ENCODE measurements around the gene TBC1D10B.

TBC1D10B gene

DNA sequence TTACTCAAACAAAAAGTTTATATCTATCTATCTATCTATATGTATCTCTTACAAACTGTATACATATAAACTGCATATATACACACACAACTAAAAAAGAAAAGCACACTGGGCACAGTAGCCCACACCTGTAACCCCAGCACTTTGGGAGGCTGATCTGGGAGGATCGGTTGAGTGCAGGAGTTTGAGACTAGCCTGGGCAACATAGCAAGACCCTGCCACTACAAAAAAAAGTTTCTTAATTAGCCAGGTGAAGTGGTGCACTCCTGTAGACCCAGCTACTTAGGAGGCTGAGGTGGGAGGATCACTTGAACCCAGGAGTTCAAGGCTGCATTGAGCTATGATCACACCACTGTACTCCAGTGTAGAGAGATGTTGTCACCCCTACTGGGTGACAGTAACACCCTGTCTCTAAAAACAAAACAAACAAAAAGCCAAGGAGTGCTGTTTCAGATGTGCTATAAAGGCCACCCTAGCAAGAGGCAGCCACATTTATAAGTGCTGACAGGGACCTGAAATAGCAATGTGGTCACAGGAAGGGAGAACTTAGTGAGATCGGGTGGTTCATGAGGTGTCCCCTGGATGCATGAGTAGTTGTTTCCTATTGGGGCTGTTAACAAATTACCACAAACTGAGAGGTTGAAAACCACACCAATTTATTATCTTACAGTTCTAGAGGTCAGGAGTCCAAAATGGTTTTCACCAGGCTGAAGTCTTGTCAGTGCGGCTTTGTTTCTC is 20.0 kb downstream of the TBC1D10B start:
- Histone ChIP-seq H3K4me1 (ENCODE audit: control insufficient read depth, insufficient read depth, low read length) (no peaks in the 10 kb centered on the region), H3K27ac (ENCODE audit: extremely low read depth, low read depth, low read length) (no peak overlapping the region), H3K4me3 (ENCODE audit: low read depth, low read length) (no peak overlapping the region), H3K9me3 (ENCODE audit: control insufficient read depth, insufficient read depth, low read depth, low read length) (no peaks in the 10 kb centered on the region), H3K36me3 (ENCODE audit: control insufficient read depth in 2 of 2, insufficient read depth in 1 of 2, low read length in 2 of 2) (peaks cover 5 to 45% of the 10 kb centered on the region in 2 experiments; a peak in 2 of 3 replicates)
- POLR2A ChIA-PET: interaction anchor here (0.6 to 0.7 kb wide), 2 partner anchors 703 to 1858 kb away, joined by 3 to 7 read pairs; no protein-coding TSS in a partner anchor
- CTCF ChIA-PET: interaction anchor here (1.1 kb wide), 1 partner anchor 52 kb away, joined by 3 read pairs; no protein-coding TSS in a partner anchor
- TF ChIP-seq ZNF585B (tag by site-specific recombination; IDR thresholded peaks at IDR 0.05): peak; percentile 61
- TF ChIP-seq ZNF121 (tag by site-specific recombination; IDR thresholded peaks at IDR 0.05): peak; percentile 96
- TF ChIP-seq TCF7L2 (IDR thresholded peaks at IDR 0.05; ENCODE audit: borderline replicate concordance, low read depth, low read length): no peak
- TF ChIP-seq, protein P1, sequence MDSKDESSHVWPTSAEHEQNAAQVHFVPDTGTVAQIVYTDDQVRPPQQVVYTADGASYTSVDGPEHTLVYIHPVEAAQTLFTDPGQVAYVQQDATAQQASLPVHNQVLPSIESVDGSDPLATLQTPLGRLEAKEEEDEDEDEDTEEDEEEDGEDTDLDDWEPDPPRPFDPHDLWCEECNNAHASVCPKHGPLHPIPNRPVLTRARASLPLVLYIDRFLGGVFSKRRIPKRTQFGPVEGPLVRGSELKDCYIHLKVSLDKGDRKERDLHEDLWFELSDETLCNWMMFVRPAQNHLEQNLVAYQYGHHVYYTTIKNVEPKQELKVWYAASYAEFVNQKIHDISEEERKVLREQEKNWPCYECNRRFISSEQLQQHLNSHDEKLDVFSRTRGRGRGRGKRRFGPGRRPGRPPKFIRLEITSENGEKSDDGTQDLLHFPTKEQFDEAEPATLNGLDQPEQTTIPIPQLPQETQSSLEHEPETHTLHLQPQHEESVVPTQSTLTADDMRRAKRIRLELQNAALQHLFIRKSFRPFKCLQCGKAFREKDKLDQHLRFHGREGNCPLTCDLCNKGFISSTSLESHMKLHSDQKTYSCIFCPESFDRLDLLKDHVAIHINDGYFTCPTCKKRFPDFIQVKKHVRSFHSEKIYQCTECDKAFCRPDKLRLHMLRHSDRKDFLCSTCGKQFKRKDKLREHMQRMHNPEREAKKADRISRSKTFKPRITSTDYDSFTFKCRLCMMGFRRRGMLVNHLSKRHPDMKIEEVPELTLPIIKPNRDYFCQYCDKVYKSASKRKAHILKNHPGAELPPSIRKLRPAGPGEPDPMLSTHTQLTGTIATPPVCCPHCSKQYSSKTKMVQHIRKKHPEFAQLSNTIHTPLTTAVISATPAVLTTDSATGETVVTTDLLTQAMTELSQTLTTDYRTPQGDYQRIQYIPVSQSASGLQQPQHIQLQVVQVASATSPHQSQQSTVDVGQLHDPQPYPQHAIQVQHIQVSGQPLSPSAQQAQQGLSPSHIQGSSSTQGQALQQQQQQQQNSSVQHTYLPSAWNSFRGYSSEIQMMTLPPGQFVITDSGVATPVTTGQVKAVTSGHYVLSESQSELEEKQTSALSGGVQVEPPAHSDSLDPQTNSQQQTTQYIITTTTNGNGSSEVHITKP (tag by site-specific recombination; IDR thresholded peaks at IDR 0.05): 0 out of 2 replicates have a peak, but pooled peaks have one; percentile 12
- no peak for TF ChIP-seq ZFP41 (tag by site-specific recombination; IDR thresholded peaks at IDR 0.05; ENCODE audit: borderline replicate concordance)
- no peak for TF ChIP-seq ZFP3 (tag by site-specific recombination; IDR thresholded peaks at IDR 0.05; ENCODE audit: low read depth)
- TF ChIP-seq ZNF324 (tag by site-specific recombination; IDR thresholded peaks at IDR 0.05): no peak
- no peak for TF ChIP-seq KLF1 (tag by site-specific recombination; IDR thresholded peaks at IDR 0.05)
- TF ChIP-seq SCRT2 (tag by site-specific recombination; IDR thresholded peaks at IDR 0.05): peak; percentile 36; the same call in 1 of the 2 replicates
- no peak for TF ChIP-seq ZNF701 (tag by site-specific recombination; IDR thresholded peaks at IDR 0.05)
- TF ChIP-seq, protein P2, sequence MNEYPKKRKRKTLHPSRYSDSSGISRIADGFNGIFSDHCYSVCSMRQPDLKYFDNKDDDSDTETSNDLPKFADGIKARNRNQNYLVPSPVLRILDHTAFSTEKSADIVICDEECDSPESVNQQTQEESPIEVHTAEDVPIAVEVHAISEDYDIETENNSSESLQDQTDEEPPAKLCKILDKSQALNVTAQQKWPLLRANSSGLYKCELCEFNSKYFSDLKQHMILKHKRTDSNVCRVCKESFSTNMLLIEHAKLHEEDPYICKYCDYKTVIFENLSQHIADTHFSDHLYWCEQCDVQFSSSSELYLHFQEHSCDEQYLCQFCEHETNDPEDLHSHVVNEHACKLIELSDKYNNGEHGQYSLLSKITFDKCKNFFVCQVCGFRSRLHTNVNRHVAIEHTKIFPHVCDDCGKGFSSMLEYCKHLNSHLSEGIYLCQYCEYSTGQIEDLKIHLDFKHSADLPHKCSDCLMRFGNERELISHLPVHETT (tag by site-specific recombination; IDR thresholded peaks at IDR 0.05): no peak
- no peak for TF ChIP-seq ZNF707 (tag by site-specific recombination; IDR thresholded peaks at IDR 0.05)
- no peak for TF ChIP-seq BCL11A (tag by site-specific recombination; IDR thresholded peaks at IDR 0.05; ENCODE audit: low read depth)
- TF ChIP-seq MEIS1 (CRISPR knock-in tag; IDR thresholded peaks at IDR 0.05; ENCODE audit: borderline replicate concordance): no peak
- TF ChIP-seq ZSCAN16 (tag by site-specific recombination; IDR thresholded peaks at IDR 0.05): no peak

DNA sequence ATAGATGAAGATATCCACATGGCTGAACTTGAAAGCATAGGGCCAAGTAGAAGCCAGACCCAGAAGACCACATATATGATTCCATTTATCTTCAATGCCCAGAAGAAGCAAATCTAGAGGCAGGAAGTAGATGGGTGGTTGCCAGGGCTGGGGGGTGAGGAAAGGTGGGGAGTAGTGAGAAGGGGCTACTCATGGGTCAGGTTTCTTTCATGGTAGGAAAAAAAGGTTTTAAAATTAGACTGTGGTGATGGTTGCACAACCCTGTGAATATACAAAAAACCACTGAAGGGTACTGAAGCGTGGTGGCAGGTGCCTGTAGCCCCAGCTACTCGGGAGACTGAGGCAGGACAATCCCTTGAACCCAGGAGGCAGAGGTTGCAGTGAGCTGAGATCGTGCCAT is 20.6 kb downstream of the TBC1D10B start:
- Histone ChIP-seq H3K4me3 (ENCODE audit: low read depth, low read length) (no peak overlapping the region), H3K9me3 (ENCODE audit: control insufficient read depth, insufficient read depth, low read depth, low read length) (no peaks in the 10 kb centered on the region), H3K36me3 (ENCODE audit: control insufficient read depth in 2 of 2, insufficient read depth in 1 of 2, low read length in 2 of 2) (peaks cover 5 to 45% of the 10 kb centered on the region in 2 experiments; a peak in 2 of 3 replicates), H3K27ac (ENCODE audit: extremely low read depth, low read depth, low read length) (no peak overlapping the region), H3K4me1 (ENCODE audit: control insufficient read depth, insufficient read depth, low read length) (no peaks in the 10 kb centered on the region)
- ChIA-PET POLR2A (interaction anchor here (0.7 kb wide), 1 partner anchor 703 kb away, joined by 7 read pairs; no protein-coding TSS in a partner anchor), CTCF (interaction anchor here (1.1 kb wide), 2 partner anchors 53 to 60 kb away, joined by 3 read pairs; no protein-coding TSS in a partner anchor)
- TF ChIP-seq SP2 (tag by site-specific recombination; IDR thresholded peaks at IDR 0.05): no peak
- no peak for TF ChIP-seq OSR2 (tag by site-specific recombination; IDR thresholded peaks at IDR 0.05)
- no peak for TF ChIP-seq ZNF658 (tag by site-specific recombination; IDR thresholded peaks at IDR 0.05)
- TF ChIP-seq, protein P3, sequence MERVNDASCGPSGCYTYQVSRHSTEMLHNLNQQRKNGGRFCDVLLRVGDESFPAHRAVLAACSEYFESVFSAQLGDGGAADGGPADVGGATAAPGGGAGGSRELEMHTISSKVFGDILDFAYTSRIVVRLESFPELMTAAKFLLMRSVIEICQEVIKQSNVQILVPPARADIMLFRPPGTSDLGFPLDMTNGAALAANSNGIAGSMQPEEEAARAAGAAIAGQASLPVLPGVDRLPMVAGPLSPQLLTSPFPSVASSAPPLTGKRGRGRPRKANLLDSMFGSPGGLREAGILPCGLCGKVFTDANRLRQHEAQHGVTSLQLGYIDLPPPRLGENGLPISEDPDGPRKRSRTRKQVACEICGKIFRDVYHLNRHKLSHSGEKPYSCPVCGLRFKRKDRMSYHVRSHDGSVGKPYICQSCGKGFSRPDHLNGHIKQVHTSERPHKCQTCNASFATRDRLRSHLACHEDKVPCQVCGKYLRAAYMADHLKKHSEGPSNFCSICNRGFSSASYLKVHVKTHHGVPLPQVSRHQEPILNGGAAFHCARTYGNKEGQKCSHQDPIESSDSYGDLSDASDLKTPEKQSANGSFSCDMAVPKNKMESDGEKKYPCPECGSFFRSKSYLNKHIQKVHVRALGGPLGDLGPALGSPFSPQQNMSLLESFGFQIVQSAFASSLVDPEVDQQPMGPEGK (tag by site-specific recombination; IDR thresholded peaks at IDR 0.05): peak; percentile 36; the same call in 1 of the 2 replicates
- no peak for TF ChIP-seq ZBTB48 (tag by site-specific recombination; IDR thresholded peaks at IDR 0.05)
- TF ChIP-seq ZBTB17 (tag by site-specific recombination; IDR thresholded peaks at IDR 0.05): peak; percentile 31; the same call in 1 of the 2 replicates
- TF ChIP-seq, protein P4, sequence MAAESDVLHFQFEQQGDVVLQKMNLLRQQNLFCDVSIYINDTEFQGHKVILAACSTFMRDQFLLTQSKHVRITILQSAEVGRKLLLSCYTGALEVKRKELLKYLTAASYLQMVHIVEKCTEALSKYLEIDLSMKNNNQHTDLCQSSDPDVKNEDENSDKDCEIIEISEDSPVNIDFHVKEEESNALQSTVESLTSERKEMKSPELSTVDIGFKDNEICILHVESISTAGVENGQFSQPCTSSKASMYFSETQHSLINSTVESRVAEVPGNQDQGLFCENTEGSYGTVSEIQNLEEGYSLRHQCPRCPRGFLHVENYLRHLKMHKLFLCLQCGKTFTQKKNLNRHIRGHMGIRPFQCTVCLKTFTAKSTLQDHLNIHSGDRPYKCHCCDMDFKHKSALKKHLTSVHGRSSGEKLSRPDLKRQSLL (tag by site-specific recombination; IDR thresholded peaks at IDR 0.05): no peak
- TF ChIP-seq, protein P5, sequence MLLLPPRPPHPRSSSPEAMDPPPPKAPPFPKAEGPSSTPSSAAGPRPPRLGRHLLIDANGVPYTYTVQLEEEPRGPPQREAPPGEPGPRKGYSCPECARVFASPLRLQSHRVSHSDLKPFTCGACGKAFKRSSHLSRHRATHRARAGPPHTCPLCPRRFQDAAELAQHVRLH (tag by site-specific recombination; IDR thresholded peaks at IDR 0.05): no peak
- no peak for TF ChIP-seq ZNF138 (tag by site-specific recombination; IDR thresholded peaks at IDR 0.05; ENCODE audit: borderline replicate concordance)
- TF ChIP-seq ZNF629 (tag by site-specific recombination; IDR thresholded peaks at IDR 0.05): no peak
